ENCODE data around the gene KRTAP17-1.

- TF ChIP-seq GABPA (IDR thresholded peaks at IDR 0.05; ENCODE audit: low read depth) (no peak), CTCF (IDR thresholded peaks at IDR 0.05; ENCODE audit: insufficient read depth, low read length) (peak; percentile 36), SPI1 (IDR thresholded peaks at IDR 0.05; ENCODE audit: borderline replicate concordance, low read depth) (no peak), POLR2AphosphoS5 (IDR thresholded peaks at IDR 0.05; ENCODE audit: low read depth) (no peak)
- TF ChIP-seq, protein P1, sequence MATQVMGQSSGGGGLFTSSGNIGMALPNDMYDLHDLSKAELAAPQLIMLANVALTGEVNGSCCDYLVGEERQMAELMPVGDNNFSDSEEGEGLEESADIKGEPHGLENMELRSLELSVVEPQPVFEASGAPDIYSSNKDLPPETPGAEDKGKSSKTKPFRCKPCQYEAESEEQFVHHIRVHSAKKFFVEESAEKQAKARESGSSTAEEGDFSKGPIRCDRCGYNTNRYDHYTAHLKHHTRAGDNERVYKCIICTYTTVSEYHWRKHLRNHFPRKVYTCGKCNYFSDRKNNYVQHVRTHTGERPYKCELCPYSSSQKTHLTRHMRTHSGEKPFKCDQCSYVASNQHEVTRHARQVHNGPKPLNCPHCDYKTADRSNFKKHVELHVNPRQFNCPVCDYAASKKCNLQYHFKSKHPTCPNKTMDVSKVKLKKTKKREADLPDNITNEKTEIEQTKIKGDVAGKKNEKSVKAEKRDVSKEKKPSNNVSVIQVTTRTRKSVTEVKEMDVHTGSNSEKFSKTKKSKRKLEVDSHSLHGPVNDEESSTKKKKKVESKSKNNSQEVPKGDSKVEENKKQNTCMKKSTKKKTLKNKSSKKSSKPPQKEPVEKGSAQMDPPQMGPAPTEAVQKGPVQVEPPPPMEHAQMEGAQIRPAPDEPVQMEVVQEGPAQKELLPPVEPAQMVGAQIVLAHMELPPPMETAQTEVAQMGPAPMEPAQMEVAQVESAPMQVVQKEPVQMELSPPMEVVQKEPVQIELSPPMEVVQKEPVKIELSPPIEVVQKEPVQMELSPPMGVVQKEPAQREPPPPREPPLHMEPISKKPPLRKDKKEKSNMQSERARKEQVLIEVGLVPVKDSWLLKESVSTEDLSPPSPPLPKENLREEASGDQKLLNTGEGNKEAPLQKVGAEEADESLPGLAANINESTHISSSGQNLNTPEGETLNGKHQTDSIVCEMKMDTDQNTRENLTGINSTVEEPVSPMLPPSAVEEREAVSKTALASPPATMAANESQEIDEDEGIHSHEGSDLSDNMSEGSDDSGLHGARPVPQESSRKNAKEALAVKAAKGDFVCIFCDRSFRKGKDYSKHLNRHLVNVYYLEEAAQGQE (IDR thresholded peaks at IDR 0.05; ENCODE audit: insufficient replicate concordance, low read depth) = no peak
Measured at GRCh38 chr17:41329279-41329948, 13.9 kb upstream of the KRTAP17-1 start.

Data from HL-60 (cell line).